Measurements from ENCODE around the gene HPS5.

HPS5 gene

GRCh38 chr11:18322818-18323570 lies 1.1 kb upstream of the HPS5 start:
- Histone ChIP-seq H3K9me3 (ENCODE audit: control insufficient read depth in 5 of 5, low read length in 5 of 5) (no peaks in the 10 kb centered on the region), H3K4me1 (ENCODE audit: control insufficient read depth in 5 of 5, insufficient read depth in 5 of 5, low read length in 5 of 5) (peaks cover 0 to 42% (median 37%) of the 10 kb centered on the region in 5 donors), H3K36me3 (ENCODE audit: control insufficient read depth in 5 of 5, insufficient read depth in 5 of 5, low read length in 5 of 5) (peaks cover 2 to 12% (median 5%) of the 10 kb centered on the region in 5 donors), H3K27ac (ENCODE audit: low read depth, low read length) (no peak overlapping the region), H3K27me3 (ENCODE audit: control insufficient read depth in 5 of 5, insufficient read depth in 4 of 5, low read length in 5 of 5) (no peaks in the 10 kb centered on the region), H3K4me3 (ENCODE audit: low read depth in 1 of 5, low read length in 5 of 5) (peak overlapping the region; percentile 78 to 96 (median 83)), H3K9ac (ENCODE audit: low read length in 5 of 5) (peak overlapping the region; percentile 63 to 94 (median 89))

GRCh38 chr11:18321578-18321968 lies 367 bp downstream of the HPS5 start:
- Histone ChIP-seq H3K9me3 (ENCODE audit: control insufficient read depth in 5 of 5, low read length in 5 of 5) (no peaks in the 10 kb centered on the region), H3K4me1 (ENCODE audit: control insufficient read depth in 5 of 5, insufficient read depth in 5 of 5, low read length in 5 of 5) (peaks cover 0 to 42% (median 37%) of the 10 kb centered on the region in 5 donors), H3K36me3 (ENCODE audit: control insufficient read depth in 5 of 5, insufficient read depth in 5 of 5, low read length in 5 of 5) (peaks cover 0 to 11% (median 4%) of the 10 kb centered on the region in 5 donors), H3K9ac (ENCODE audit: low read length in 5 of 5) (peak overlapping the region; percentile 74 to 94 (median 86)), H3K27ac (ENCODE audit: low read depth, low read length) (peak overlapping the region; percentile 97), H3K4me3 (ENCODE audit: low read depth in 1 of 5, low read length in 5 of 5) (peak overlapping the region; percentile 78 to 96 (median 83)), H3K27me3 (ENCODE audit: control insufficient read depth in 5 of 5, insufficient read depth in 4 of 5, low read length in 5 of 5) (no peaks in the 10 kb centered on the region)

GRCh38 chr11:18320617-18321016 lies 1.3 kb downstream of the HPS5 start:
- Histone ChIP-seq H3K4me1 (ENCODE audit: control insufficient read depth in 5 of 5, insufficient read depth in 5 of 5, low read length in 5 of 5) (peaks cover 0 to 42% (median 37%) of the 10 kb centered on the region in 5 donors), H3K9me3 (ENCODE audit: control insufficient read depth in 5 of 5, low read length in 5 of 5) (no peaks in the 10 kb centered on the region), H3K4me3 (ENCODE audit: low read depth in 1 of 5, low read length in 5 of 5) (no peak overlapping the region), H3K36me3 (ENCODE audit: control insufficient read depth in 5 of 5, insufficient read depth in 5 of 5, low read length in 5 of 5) (peaks cover 0 to 9% (median 0%) of the 10 kb centered on the region in 5 donors), H3K27me3 (ENCODE audit: control insufficient read depth in 5 of 5, insufficient read depth in 4 of 5, low read length in 5 of 5) (no peaks in the 10 kb centered on the region), H3K9ac (ENCODE audit: low read length in 5 of 5) (no peak overlapping the region), H3K27ac (ENCODE audit: low read depth, low read length) (no peak overlapping the region)

- Histone ChIP-seq H3K9ac (ENCODE audit: low read length in 5 of 5) (no peak overlapping the region), H3K4me1 (ENCODE audit: control insufficient read depth in 5 of 5, insufficient read depth in 5 of 5, low read length in 5 of 5) (peaks cover 0 to 42% (median 34%) of the 10 kb centered on the region in 5 donors), H3K36me3 (ENCODE audit: control insufficient read depth in 5 of 5, insufficient read depth in 5 of 5, low read length in 5 of 5) (peaks cover 0 to 4% (median 0%) of the 10 kb centered on the region in 5 donors), H3K9me3 (ENCODE audit: control insufficient read depth in 5 of 5, low read length in 5 of 5) (no peaks in the 10 kb centered on the region), H3K4me3 (ENCODE audit: low read depth in 1 of 5, low read length in 5 of 5) (no peak overlapping the region), H3K27ac (ENCODE audit: low read depth, low read length) (no peak overlapping the region), H3K27me3 (ENCODE audit: control insufficient read depth in 5 of 5, insufficient read depth in 4 of 5, low read length in 5 of 5) (no peaks in the 10 kb centered on the region)
Measured at GRCh38 chr11:18319914-18320313, 2.0 kb downstream of the HPS5 start.

- Histone ChIP-seq H3K9ac (ENCODE audit: low read length in 5 of 5) (no peak overlapping the region), H3K27ac (ENCODE audit: low read depth, low read length) (no peak overlapping the region), H3K4me1 (ENCODE audit: control insufficient read depth in 5 of 5, insufficient read depth in 5 of 5, low read length in 5 of 5) (peaks cover 0 to 23% (median 12%) of the 10 kb centered on the region in 5 donors), H3K36me3 (ENCODE audit: control insufficient read depth in 5 of 5, insufficient read depth in 5 of 5, low read length in 5 of 5) (peaks cover 0 to 3% (median 0%) of the 10 kb centered on the region in 5 donors), H3K4me3 (ENCODE audit: low read depth in 1 of 5, low read length in 5 of 5) (no peak overlapping the region), H3K27me3 (ENCODE audit: control insufficient read depth in 5 of 5, insufficient read depth in 4 of 5, low read length in 5 of 5) (no peaks in the 10 kb centered on the region), H3K9me3 (ENCODE audit: control insufficient read depth in 5 of 5, low read length in 5 of 5) (no peaks in the 10 kb centered on the region)
Measured at GRCh38 chr11:18317551-18317950, 4.4 kb downstream of the HPS5 start.

GRCh38 chr11:18315893-18316292 lies 6.0 kb downstream of the HPS5 start:
- Histone ChIP-seq H3K4me1 (ENCODE audit: control insufficient read depth in 5 of 5, insufficient read depth in 5 of 5, low read length in 5 of 5) (peaks cover 0 to 14% (median 5%) of the 10 kb centered on the region in 5 donors), H3K4me3 (ENCODE audit: low read depth in 1 of 5, low read length in 5 of 5) (no peak overlapping the region), H3K27me3 (ENCODE audit: control insufficient read depth in 5 of 5, insufficient read depth in 4 of 5, low read length in 5 of 5) (no peaks in the 10 kb centered on the region), H3K9me3 (ENCODE audit: control insufficient read depth in 5 of 5, low read length in 5 of 5) (no peaks in the 10 kb centered on the region), H3K36me3 (ENCODE audit: control insufficient read depth in 5 of 5, insufficient read depth in 5 of 5, low read length in 5 of 5) (peaks cover under 1 to 5% (median 3%) of the 10 kb centered on the region in 5 donors), H3K9ac (ENCODE audit: low read length in 5 of 5) (no peak overlapping the region), H3K27ac (ENCODE audit: low read depth, low read length) (no peak overlapping the region)

GRCh38 chr11:18314784-18315523 lies 7.0 kb downstream of the HPS5 start:
- H3K9ac ChIP-seq (ENCODE audit: low read length in 5 of 5): no peak overlapping the region
- no peak overlapping the region for H3K4me3 ChIP-seq (ENCODE audit: low read depth in 1 of 5, low read length in 5 of 5)
- peaks cover 10 to 15% (median 13%) of the 10 kb centered on the region in 5 donors for H3K36me3 ChIP-seq (ENCODE audit: control insufficient read depth in 5 of 5, insufficient read depth in 5 of 5, low read length in 5 of 5)
- H3K9me3 ChIP-seq (ENCODE audit: control insufficient read depth in 5 of 5, low read length in 5 of 5): no peaks in the 10 kb centered on the region
- no peaks in the 10 kb centered on the region for H3K27me3 ChIP-seq (ENCODE audit: control insufficient read depth in 5 of 5, insufficient read depth in 4 of 5, low read length in 5 of 5)
- H3K4me1 ChIP-seq (ENCODE audit: control insufficient read depth in 5 of 5, insufficient read depth in 5 of 5, low read length in 5 of 5): peaks cover 0 to 9% (median 0%) of the 10 kb centered on the region in 5 donors
- H3K27ac ChIP-seq (ENCODE audit: low read depth, low read length): no peak overlapping the region

- Histone ChIP-seq H3K9ac (ENCODE audit: low read length in 5 of 5) (no peak overlapping the region), H3K36me3 (ENCODE audit: control insufficient read depth in 5 of 5, insufficient read depth in 5 of 5, low read length in 5 of 5) (peaks cover 15 to 23% (median 20%) of the 10 kb centered on the region in 5 donors), H3K4me3 (ENCODE audit: low read depth in 1 of 5, low read length in 5 of 5) (no peak overlapping the region), H3K9me3 (ENCODE audit: control insufficient read depth in 5 of 5, low read length in 5 of 5) (no peaks in the 10 kb centered on the region), H3K27me3 (ENCODE audit: control insufficient read depth in 5 of 5, insufficient read depth in 4 of 5, low read length in 5 of 5) (no peaks in the 10 kb centered on the region), H3K27ac (ENCODE audit: low read depth, low read length) (no peak overlapping the region), H3K4me1 (ENCODE audit: control insufficient read depth in 5 of 5, insufficient read depth in 5 of 5, low read length in 5 of 5) (peaks cover 0 to 9% (median 0%) of the 10 kb centered on the region in 5 donors)
Measured at GRCh38 chr11:18313965-18314763, 7.8 kb downstream of the HPS5 start.

- peaks cover 0 to 9% (median 0%) of the 10 kb centered on the region in 5 donors for H3K4me1 ChIP-seq (ENCODE audit: control insufficient read depth in 5 of 5, insufficient read depth in 5 of 5, low read length in 5 of 5)
- H3K27me3 ChIP-seq (ENCODE audit: control insufficient read depth in 5 of 5, insufficient read depth in 4 of 5, low read length in 5 of 5): no peaks in the 10 kb centered on the region
- H3K9me3 ChIP-seq (ENCODE audit: control insufficient read depth in 5 of 5, low read length in 5 of 5): no peaks in the 10 kb centered on the region
- H3K4me3 ChIP-seq (ENCODE audit: low read depth in 1 of 5, low read length in 5 of 5): no peak overlapping the region
- no peak overlapping the region for H3K27ac ChIP-seq (ENCODE audit: low read depth, low read length)
- H3K36me3 ChIP-seq (ENCODE audit: control insufficient read depth in 5 of 5, insufficient read depth in 5 of 5, low read length in 5 of 5): peaks cover 15 to 36% (median 28%) of the 10 kb centered on the region in 5 donors
- H3K9ac ChIP-seq (ENCODE audit: low read length in 5 of 5): no peak overlapping the region
Measured at GRCh38 chr11:18312663-18313420, 9.1 kb downstream of the HPS5 start.
